ENCODE measurements around the gene OLFML2A. TPM values are rescaled to one million over a fixed set of nuclear protein-coding genes. Genes with fewer than 3 reads are reported as not detected.

The OLFML2A gene
- total RNA-seq, 4 donors from 2014 or later: 13.7 to 33.1 (median 25.7) TPM

GRCh38 chr9:124749284-124749683 lies 27.6 kb upstream of the OLFML2A start:
- WGBS, 2 donors: 93 to 94% methylated on average over 3 of the region's 3 CpGs
- DNase-seq (ENCODE audit: low spot score in 2 of 2): no peak
- intact Hi-C loops (cut with DNase I; ENCODE audit: low total_unique reads): no loop called here
- no peak overlapping the region for H3K4me3 ChIP-seq (ENCODE audit: low read depth, poor library complexity, severe bottlenecking)
- TF ChIP-seq POLR2A (IDR thresholded peaks at IDR 0.05): no peak
- TF ChIP-seq, protein P1, sequence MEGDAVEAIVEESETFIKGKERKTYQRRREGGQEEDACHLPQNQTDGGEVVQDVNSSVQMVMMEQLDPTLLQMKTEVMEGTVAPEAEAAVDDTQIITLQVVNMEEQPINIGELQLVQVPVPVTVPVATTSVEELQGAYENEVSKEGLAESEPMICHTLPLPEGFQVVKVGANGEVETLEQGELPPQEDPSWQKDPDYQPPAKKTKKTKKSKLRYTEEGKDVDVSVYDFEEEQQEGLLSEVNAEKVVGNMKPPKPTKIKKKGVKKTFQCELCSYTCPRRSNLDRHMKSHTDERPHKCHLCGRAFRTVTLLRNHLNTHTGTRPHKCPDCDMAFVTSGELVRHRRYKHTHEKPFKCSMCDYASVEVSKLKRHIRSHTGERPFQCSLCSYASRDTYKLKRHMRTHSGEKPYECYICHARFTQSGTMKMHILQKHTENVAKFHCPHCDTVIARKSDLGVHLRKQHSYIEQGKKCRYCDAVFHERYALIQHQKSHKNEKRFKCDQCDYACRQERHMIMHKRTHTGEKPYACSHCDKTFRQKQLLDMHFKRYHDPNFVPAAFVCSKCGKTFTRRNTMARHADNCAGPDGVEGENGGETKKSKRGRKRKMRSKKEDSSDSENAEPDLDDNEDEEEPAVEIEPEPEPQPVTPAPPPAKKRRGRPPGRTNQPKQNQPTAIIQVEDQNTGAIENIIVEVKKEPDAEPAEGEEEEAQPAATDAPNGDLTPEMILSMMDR (IDR thresholded peaks at IDR 0.05): no peak

GRCh38 chr9:124749781-124750180 lies 27.2 kb upstream of the OLFML2A start:
- H3K4me3 ChIP-seq (ENCODE audit: low read depth, poor library complexity, severe bottlenecking): no peak overlapping the region
- WGBS, 2 donors: 83 to 91% methylated on average over 2 of the region's 2 CpGs
- no peak for DNase-seq (ENCODE audit: low spot score in 2 of 2)
- no peak for TF ChIP-seq POLR2A (IDR thresholded peaks at IDR 0.05)
- TF ChIP-seq, protein P1 (IDR thresholded peaks at IDR 0.05): no peak
- intact Hi-C loops (cut with DNase I; ENCODE audit: low total_unique reads): no loop called here

GRCh38 chr9:124752967-124753366 lies 24.0 kb upstream of the OLFML2A start:
- intact Hi-C loops (cut with DNase I; ENCODE audit: low total_unique reads): no loop called here
- DNase-seq (ENCODE audit: low spot score in 2 of 2): no peak

GRCh38 chr9:124754289-124754688 lies 22.6 kb upstream of the OLFML2A start:
- intact Hi-C loops (cut with DNase I; ENCODE audit: low total_unique reads): no loop called here
- TF ChIP-seq, protein P1 (IDR thresholded peaks at IDR 0.05): no peak
- TF ChIP-seq POLR2A (IDR thresholded peaks at IDR 0.05): no peak
- no peak for DNase-seq (ENCODE audit: low spot score in 2 of 2)
- 41 to 46% methylated on average over 4 of the region's 4 CpGs for WGBS, 2 donors
- no peak overlapping the region for H3K4me3 ChIP-seq (ENCODE audit: low read depth, poor library complexity, severe bottlenecking)

More at GRCh38 chr9:124752967-124753366, 24.0 kb upstream of the OLFML2A start:
- no peak overlapping the region for H3K4me3 ChIP-seq (ENCODE audit: low read depth, poor library complexity, severe bottlenecking)
- TF ChIP-seq, protein P1 (IDR thresholded peaks at IDR 0.05): no peak
- TF ChIP-seq POLR2A (IDR thresholded peaks at IDR 0.05): no peak
- WGBS, 2 donors: 89 to 92% methylated on average over 1 of the region's 1 CpG

DNA sequence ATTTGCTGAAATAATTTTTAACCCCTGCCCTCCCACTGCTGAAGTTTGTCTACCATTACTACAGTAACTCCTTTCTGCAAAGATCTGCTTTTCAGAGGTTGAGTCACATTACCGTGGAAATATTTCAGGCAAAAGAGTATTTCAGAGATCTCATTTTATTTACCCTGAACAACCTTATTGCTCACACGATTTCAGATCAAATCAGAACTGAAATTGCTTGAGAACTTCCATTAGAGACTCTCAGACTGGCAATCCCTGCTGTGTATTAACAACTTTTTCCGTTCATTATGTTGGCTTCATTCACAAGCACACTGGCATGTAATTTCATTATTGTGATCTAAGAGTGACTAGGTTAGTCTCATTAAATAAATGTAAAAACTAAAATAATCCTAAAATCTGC lies 21.9 kb upstream of the OLFML2A start:
- intact Hi-C loops (cut with DNase I; ENCODE audit: low total_unique reads): loop anchor here (5.0 kb wide), 1 partner anchor 1797 kb away; no protein-coding TSS in a partner anchor
- DNase-seq (ENCODE audit: low spot score in 2 of 2): no peak
- whole genome bisulfite sequencing, 2 donors: 60 to 66% methylated on average over 3 of the region's 3 CpGs
- TF ChIP-seq, protein P1 (IDR thresholded peaks at IDR 0.05): no peak
- no peak for TF ChIP-seq POLR2A (IDR thresholded peaks at IDR 0.05)
- no peak overlapping the region for H3K4me3 ChIP-seq (ENCODE audit: low read depth, poor library complexity, severe bottlenecking)

DNA sequence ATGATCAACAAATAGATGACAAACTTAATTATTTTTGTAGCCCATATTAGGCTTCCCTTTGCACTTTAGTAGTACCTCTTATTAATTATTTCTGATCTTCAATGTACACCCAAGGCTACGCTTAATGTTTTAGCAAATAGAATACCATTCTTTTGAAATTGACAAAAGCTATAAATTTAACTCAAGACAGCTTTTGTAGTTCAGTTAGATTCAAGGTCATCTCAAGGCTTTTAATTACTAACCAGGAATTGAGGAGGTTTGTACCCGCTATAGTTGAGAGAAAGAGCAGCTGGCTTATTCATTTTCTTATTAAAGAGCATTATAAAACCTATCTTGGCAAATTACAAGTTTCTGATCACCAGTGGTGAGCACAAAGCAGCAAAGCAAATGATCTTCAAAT lies 20.9 kb upstream of the OLFML2A start:
- WGBS, 2 donors: 94 to 99% methylated on average over 2 of the region's 2 CpGs
- no peak for TF ChIP-seq POLR2A (IDR thresholded peaks at IDR 0.05)
- TF ChIP-seq, protein P1 (IDR thresholded peaks at IDR 0.05): no peak
- no peak overlapping the region for H3K4me3 ChIP-seq (ENCODE audit: low read depth, poor library complexity, severe bottlenecking)
- intact Hi-C loops (cut with DNase I; ENCODE audit: low total_unique reads): loop anchor here (5.0 kb wide), 1 partner anchor 1796 kb away; no protein-coding TSS in a partner anchor
- no peak for DNase-seq (ENCODE audit: low spot score in 2 of 2)

Data from lower leg skin (tissue), 4 donors.